DLD1 (cell line): ENCODE results near the gene NPIPB5.
"Not testable (repeated sequence)": the region's sequence is repeated elsewhere in the genome, so short reads cannot be mapped to it uniquely, and the experiment has no call there.

ENCODE experiments used
- in situ Hi-C: cut with HindIII; loops from 2 replicates; pipeline ENCODE4 v1.10.0; 2017; ENCODE audit warnings: low sequenced_read_pairs

The NPIPB5 gene

DNA sequence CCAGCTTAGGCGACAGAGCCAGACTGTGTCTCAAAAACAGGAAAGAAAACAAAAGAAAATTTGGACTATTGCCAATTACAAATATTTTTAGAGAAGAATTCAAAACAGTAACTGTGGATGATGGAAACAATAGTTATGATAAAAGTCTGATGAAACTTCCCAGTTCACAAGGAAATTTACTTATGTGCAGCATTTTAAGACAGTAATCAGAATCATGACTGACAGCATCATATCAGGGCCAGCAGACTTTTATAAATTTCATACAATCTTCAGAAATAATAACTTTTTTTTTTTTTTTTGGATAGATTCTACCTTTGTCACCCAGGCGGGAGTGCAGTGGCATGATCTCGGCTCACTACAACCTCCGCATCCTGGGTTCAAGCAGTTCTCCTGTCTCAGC is at the start of gene NPIPB5:
Gene NPIPB5 (plus strand): TSS at position 301 of the 400 bp plus-strand sequence. CDS start 2,911 bp downstream, outside the sequence.
- in situ Hi-C loops, result not testable (repeated sequence)

DNA sequence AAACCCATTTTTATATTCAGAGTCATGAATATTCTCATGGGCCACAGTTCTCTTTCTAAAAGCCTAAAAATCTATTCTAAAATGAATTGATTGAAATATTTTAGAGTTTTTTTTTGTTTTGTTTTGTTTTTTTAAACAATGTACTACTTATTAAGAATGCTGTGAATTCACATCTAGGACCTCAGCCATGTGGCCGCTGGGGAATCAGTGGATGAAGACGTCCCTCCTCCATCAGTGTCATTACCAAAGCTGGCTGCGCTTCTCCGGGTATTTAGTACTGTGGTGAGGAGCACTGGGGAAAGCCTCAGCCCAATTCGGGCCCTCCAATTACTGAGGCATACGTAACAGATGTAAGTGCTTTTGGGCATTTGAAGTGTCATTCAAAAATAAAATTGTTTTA is 41.8 kb upstream of the NPIPB5 start:
- in situ Hi-C loops, result not testable (repeated sequence)

DNA sequence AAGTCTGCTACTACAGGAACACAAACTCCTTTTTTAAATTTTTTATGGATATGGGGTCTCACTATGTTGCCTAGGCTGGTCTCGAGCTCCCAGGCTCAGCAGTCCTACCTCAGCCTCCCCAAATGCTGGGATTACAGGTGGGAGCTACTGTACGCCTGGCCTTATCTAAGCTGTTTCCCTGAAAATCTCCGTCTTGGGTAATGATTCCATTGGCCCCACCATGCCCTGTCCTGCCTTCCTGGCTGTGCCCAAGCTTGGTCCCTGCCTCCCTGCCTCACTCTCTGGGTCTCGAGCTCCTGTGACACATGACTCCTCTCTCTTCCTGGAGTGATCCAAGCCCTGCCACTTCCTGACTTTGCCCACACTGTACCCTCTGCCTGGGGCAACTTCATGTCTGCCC is 27.3 kb downstream of the NPIPB5 start:
- in situ Hi-C loops, result not testable (repeated sequence)

DNA sequence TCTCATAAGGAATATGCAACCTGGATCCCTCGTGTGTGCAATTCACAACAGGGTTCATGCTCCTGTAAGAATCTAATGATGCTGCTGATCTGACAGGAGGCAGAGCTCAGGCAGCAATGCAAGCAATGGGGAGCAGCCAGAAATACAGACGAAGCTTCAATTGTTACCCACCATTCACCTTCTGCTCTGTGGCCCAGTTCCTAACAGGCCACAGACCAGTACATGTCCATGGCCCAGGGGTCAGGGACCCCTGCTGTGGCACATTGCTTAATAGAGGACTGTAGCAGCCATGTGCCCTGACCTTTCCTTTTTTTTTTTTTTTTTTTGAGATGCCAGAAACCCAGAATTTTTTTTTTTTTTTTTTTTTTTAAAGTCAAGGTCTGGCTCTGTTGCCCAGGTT is 34.1 kb downstream of the NPIPB5 start:
- in situ Hi-C loops, result not testable (repeated sequence)

DNA sequence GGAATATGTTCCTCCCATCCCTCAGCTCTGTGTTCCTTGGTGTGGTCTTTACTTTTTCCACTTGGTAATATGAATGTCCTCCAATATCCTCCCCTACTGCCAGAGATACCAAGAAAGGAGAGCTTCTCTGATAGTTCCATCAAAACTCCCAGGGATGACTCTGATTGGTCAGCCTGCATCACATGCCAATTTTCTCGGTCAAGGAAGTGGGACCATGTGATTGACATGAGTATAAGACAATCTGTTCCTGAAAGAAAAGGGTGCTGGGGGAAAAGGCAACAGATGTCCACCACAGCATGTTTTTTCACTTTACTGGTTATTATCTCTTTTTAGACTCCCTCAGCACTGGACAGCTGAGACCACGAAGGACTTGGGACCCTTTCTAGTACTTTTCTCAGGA is 35.9 kb downstream of the NPIPB5 start:
- in situ Hi-C loops, result not testable (repeated sequence)

DNA sequence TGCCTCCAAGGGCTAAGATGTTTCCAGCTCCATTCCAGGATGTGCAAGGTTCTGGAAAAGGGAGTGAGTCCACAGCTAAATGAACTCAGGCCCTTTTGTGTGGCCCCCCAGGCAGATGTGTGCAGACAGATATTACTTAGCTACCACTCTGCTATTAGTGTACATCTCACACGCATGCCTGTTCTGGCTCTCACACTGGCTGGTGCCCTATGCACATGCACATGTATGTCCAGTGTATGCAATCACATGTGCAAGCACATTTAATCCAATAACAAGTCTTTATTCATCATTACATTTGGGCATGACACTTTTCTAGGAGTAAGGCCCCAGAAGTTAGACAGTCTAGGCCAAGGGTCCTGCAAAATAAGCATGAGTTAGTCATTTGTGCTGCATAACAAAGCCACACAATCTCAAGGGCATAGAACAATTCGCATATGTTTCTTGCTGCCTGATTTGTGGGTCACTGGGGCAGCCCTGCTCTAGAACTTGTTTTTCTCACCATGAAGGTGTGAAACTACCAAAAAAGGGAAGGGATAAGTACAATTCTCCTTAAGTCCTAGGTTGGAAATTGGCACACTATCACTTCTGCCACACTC is 36.6 kb downstream of the NPIPB5 start:
- in situ Hi-C loops, result not testable (repeated sequence)

DNA sequence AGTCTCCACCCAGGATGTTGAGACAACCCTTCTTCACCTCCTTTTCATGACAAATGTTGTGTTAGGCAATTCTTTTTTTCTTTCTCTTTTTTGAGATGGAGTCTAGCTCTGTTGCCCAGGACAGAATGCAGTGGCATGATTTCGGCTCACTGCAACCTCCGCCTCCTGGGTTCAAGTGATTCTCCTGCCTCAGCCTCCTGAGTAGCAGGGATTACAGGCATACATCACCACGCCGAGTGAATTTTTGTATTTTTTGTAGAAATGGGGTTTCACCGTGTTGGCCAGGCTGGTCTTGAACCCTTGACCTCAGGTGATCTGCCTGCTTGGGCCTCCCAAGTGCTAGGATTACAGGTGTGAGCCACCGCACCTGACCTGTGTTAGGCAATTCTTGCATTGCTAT is 39.2 kb downstream of the NPIPB5 start:
- in situ Hi-C loops, result not testable (repeated sequence)

DNA sequence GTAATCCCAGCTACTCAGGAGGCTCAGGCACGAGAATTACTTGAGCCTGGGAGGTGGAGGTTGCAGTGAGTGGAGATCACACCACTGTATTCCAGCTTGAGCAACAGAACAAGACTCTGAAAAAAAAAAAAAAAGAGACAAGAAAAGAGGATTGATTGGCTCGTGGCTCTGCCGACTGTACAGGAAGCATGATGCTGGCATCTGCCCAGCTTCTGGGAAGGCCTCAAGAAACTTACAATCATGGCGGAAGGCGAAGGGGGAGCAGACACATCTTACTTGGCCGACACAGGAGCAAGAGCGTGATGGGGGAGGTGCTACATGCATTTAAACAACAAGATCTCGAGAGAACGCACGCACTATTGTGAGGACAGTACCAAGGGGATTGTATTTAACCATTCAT is 40.5 kb downstream of the NPIPB5 start:
- in situ Hi-C loops, result not testable (repeated sequence)

DNA sequence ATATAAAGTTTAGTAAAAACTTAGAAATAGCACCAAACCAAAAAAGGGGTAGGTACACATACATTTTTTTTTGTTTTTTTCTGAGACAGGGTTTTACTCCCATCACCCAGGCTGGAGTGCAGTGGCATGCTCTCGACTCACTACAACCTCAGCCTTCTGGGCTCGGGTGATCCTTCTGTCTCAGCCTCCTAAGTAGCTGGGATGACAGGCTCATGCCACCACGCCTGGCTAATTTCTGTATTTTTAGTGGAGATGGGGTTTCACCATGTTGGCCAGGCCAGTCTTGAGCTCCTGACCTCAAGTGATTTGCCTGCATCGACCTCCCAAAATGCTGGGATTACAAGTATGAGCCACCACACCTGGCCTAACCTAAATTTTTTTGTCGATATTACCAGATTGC is 41.0 kb downstream of the NPIPB5 start:
- in situ Hi-C loops, result not testable (repeated sequence)

DNA sequence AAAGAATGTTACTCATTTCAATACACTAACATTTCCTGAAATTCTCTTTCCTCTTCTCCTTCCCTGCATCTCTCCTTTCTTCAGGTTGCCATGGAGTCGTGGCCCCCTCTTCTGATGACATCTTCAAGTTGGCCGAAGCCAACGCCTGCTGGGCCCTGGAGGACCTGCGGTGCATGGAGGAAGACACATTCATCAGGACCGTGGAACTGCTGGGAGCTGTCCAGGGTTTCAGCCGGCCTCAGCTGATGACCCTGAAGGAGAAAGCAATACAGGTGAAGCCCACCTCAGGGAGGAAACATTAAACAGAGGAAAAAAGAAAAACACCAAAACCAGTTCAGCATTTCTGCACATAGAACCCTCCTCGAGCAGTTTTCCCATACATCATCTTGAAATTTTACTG is 46.1 kb downstream of the NPIPB5 start:
- in situ Hi-C loops, result not testable (repeated sequence)
